Hematopoietic multipotent progenitor cell treated with erythropoietin and hydrocortisone succinate and interleukin-3 and kit ligand, for 4 days (in vitro differentiated cells): ENCODE data around the gene SLC6A11.

ENCODE experiments used
- DNase-seq: peaks from one replicate; pipeline ENCODE4 v3.0.0-alpha.2; 2015

The SLC6A11 gene

DNA sequence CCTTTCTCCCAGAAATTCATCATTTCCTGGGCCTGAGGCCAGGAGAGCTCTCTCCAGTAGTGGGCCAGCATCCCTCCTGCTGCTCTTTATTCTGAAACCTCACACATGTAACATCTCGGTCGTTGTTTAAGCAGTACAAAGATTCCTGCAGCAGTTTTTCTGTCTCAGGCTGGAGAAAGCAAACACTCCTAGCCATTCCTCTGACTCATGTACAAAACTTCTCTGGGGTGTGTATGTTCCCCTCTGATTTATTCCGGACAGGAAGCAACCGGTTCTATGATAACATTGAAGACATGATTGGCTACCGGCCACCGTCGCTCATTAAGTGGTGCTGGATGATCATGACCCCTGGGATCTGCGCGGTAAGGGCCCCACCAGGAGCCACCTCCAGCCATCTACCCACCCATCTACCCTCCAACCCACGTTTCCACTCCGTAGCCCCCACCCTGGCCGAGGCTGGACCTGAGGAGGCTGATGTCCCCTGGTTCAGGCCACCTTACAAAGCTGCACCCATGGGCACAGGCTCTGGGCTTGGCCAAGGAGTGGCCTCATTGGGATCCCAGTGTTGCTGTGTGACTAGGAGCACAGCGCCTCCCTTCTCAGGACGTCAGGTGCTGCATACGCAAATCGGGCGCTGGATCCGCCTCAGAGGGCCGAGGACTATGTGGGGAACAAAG lies 117.9 kb downstream of the SLC6A11 start:
- no peak for DNase-seq

DNA sequence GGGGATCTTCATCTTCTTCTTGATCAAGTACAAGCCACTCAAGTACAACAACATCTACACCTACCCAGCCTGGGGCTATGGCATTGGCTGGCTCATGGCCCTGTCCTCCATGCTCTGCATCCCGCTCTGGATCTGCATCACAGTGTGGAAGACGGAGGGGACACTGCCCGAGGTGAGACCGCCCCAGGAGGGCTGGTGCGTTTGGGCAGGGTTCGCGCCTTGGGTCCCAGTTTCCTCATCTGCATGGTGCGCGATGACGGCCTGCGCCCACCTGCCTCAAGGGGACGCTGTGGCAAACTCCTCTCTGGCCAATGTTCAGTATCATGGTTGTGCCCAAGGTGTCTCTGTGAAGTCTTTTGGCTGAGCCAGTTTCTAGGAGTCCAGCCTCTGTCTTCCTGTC lies 119.0 kb downstream of the SLC6A11 start:
- DNase-seq, result no peak

DNA sequence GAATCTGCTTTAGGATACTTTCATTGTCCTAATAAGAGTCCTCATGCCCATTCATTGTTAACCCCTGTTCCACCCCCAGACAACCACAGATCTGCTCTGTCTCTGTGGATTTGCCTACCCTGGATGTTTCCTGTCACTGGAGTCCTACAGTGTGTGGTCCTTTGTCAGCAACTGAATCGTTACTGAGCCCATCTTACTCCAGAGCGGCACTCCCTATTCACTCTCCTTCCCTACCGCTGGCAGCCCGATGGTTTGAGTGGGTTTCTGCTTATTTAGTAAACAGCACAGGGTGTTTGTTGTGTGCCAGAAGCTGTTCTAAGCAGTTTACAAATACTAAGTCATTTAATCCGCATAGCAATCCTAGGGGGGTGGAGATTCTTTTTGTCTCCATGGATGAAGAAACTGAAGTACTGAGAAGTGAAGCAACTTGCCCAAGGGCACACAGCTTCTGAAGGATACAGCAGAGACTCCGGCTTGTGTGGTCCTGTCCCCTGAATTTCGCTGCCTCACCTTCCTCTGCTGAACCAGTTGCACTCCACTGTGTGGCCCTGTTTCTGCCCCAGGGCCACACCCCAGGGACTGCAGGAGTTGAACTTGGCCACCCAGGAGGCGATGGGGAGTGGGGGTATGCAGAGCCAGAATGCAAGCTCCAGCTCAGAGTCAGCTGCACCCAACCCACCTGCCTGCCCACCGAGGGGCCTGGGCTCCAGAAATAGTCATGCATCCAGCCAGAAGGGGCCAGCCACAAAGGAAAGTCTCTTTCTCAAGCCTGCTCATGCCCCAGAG lies 120.0 kb downstream of the SLC6A11 start:
- no peak for DNase-seq

DNA sequence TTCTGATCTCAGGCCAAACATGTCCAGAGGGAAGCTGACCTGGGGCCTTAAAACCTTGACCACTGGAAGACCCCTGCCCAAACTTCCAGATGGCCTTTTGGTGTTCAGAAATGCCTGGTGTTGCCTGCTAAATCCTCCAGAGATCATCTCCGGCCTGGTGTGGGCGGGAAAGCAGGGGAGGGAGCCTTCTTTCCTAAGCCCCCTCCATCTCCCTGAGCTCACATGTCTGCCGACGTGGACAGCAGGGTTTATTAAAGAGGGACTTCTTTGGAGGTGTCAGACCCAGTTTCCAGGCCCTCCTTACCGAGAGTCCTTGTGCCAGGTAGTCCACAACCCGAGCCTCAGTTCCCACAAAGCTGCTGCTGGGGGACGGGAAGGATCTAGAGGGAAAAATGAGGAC lies 120.7 kb downstream of the SLC6A11 start:
- DNase-seq, result no peak

DNA sequence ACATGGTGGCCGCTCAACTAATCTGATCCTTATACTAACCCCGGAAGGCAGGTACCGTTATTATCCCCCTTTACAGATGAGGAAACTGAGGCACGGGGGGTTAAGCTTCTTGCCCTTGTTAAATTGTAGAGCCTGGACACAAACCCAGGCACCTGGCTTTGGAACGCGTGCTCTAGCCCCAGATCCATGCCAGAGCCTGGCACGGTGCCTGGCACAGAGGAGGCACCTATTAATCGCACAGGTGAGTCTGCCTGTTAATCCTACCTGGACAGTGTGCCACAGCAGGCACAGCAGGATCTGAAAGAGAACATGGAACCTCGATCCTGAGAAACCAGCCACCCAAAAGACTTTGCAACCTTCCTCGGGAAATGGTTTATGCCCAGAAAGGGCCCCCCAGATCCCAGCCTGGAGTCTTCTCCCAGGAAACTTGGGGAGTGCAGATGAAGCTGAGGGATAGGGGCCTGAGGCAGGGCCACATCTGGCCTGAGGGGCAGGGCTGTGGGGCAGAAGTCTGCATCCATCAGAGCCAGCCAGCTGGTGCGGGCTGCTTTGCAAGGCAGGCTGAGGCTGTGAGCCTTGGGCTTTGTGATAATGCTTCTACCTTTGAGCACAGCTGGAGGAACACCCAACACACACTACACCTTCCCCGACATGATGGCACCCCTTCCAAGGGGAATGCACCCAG lies 121.3 kb downstream of the SLC6A11 start:
- DNase-seq, result no peak

DNA sequence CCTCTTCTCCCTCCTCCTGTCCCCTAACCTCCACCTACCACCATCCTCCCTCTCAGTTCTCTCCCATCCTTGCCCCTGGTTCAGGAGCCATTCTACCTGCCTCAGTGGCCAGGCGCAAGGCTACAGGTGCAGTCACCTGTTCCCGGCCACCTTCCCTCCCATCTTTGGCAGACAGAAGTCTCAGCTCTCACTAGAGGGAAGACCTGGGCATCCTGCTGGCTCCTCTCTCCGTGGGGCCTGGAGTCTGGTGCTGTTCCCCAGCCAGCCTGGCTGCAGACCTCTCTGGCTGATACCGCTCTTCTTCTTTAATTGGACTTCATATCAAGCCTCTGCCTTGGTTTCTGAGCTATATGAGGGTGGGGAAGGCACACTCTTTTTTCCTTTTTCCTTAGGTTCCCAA lies 123.5 kb downstream of the SLC6A11 start:
- no peak for DNase-seq

DNA sequence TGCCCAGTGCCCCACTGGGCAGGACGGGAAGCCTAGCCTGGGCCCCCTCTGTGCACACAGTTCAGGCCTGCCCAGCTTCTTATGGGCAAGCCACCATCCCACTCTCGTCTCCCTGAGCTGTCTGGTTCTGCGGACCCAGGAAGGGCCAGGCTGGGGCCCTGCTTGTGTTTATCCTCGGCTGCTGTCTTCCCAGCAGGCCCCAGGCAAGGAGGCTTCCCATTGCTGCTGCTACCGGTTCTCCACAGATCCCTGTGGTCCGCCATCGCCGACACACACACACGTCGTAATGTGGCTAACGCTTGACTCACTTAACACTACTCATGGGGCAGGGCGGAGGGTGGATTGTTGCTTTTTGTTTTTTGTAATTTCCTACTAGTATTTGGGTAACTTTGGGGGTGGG lies 124.1 kb downstream of the SLC6A11 start:
- no peak for DNase-seq

DNA sequence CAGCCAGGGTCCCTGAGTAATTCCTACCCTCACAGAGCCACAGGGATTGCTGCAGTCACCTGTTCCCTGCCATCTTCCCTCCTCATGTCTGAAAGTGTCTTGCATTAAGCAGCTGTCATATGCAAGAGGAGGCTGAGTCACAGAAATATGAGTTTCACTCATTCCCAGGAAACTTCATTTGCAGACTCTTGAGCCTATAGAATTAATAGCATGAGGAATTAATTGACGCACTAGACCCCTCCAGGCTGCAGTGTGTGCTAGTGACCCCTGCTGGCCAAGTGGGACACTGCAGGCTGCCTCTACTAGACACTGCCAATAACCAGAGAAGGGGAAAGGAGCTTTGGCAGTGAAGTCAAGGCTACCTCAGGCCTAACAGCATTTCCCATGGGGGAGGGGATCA lies 125.9 kb downstream of the SLC6A11 start:
- peak; percentile 43 for DNase-seq

DNA sequence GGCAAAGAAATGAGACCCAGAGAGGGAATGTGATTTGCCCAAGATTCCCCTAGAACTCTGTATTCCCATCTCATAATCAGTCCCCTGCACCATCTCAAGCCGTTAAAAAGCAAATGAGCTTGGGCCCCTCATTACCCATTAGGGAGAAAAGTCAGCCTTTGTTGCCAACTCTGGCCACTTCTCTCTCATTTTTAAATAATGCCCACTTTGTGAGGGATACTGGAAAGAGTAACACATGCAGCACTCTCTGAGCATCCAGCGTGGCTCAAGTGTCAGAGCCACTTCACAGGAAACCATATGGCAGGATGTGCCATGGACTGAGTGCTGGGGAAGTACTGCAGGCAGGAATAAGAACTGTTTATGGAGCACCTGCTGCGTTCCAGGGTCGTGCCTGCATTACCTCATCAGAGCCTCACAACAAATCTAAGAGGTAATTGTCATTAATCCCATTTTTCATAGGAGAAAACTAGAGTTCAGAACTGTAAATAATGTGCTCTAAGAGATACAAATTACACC lies 126.7 kb downstream of the SLC6A11 start:
- DNase-seq, result no peak

DNA sequence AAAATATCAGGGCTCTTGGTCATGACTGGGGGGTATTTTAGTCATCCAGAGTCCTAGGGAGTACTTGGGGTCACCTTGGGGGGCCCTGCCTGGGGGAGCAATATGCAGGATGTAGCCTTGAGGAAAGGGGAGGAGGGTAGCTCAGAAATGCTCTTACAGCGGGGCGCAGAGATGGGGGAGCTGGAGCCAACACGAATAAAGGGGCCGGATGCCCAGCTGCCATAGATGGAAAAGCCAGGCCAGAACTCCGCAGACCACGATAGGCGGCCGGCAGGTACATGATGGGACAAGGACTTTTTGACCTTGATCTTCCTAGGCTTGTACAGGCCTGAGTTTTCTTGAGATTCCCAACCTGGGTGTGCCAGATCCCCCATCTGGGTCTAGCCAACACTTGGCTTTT lies 128.8 kb downstream of the SLC6A11 start:
- DNase-seq, result no peak

DNA sequence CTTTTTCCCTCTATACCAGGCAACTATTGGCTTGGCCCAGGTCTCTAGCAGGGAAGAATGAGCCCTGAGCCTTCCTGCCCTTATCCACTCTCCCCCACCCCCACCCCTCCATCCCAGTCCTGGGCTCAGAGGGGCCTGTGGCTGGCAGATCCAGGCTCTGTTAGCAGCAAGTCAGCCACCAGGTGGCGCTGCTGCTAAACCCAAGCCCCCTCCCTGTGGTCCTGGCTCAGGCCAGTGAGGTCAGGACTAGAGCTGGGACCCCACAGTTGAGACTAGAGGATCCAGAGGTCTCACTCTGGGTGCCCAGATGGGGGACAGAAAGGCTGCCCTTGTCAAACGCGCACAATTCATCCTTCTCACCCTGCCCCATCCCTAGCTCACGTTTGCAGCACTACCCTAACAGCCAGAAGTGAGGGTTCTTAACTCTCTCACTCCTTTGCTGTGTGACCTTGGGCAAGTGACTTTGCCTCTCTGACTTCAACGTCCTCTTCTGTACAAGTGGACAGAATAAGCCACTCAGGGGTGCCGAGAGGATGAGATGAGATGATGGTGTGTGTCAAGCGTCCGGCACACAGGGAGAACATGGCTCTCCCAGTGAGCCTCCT lies 129.8 kb downstream of the SLC6A11 start:
- DNase-seq, result peak; percentile 78

DNA sequence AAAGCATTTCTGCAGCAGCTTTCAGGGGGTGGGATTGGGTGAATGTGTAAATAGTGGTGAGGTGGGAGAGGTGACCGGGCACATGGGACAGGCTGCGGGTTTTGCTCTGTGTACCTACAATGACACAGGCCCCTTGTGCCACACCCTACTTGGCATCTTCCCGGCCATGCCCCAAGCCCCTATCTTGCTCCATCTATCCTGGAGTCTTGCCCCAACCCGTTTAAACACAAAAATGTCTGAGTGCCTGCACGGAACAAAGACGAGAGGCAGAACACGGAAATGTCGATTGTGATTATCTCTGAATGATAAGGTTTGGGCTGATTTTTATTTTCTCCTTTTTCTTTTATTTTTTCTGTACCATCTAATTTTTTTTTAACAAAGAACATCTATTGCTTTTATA lies 130.5 kb downstream of the SLC6A11 start:
- DNase-seq, result no peak

DNA sequence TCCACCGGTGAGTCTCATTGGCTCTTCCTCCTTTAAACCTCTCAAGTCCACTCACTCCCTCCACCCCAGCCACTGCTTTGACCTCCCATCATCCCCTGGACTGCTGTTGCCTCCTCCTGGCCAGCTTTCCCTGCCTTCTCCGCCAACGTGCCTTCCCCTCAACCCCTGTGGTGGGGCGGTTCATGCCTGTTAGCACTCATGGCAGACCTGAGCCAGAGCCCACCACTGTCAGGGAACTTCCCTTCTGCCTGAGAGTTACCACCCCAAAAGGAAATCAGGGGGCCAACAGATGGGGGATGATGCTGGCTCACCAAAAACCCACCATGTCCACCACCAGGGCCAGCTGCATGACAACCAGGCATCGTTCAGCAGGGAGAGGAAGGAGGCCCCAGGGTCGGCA lies 132.3 kb downstream of the SLC6A11 start:
- no peak for DNase-seq

DNA sequence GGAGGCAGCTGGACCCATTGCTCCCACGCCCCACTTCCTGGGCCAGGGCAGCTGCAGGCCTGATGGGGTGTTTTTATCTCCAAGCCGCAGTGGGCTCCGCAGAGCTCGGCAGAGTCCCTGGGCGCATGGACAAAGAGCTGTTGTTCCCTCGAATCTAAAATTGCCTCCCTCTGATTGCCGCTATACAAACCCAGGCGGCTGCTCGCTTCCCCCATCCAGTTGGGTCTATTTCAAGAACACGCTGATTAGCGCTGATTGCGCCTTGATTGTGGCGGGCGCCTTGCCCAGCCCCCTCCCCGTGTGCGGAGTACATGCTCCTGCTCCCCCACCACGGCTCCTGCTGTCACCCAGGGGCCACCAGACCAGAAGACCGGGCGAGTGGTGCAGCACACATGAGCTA lies 133.2 kb downstream of the SLC6A11 start:
- no peak for DNase-seq

DNA sequence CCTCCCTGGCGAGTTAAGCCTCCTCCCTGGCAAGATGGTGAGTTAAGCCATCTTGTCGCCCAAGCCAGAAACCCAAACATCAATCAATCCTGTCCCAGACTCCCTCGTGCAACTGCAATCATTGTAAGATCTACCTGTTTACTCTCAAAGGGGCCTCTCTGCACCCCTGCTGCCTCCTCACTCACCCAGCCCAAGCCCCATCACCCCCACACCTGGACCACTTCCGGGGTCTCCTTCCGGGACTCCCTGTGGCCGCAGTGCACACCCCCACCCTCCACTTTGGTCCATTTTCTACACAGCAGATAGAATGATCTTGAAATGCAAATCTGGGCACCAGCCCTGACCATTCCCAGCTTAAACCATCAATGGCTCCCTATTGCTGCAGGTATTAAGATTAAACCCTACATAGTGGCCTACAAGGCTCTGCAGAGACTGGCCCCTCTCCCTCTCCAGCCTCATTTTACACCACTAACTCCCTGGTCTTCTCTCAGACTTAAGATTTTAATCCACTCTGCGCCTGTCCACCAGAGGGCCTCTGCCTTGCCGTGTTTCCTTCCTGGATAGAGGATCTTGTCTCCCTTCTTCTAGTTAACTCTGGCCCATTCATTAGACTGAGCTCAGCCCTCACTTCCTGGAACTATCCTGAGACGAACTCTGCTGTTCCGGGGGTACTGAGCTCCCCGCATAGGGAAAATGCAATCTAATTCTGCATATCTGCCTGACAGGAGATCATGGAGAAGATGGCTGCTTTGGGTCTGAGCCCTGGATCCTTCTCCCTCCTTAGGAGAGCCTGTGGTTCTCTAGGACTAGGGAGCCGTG lies 134.7 kb downstream of the SLC6A11 start:
- DNase-seq, result peak; percentile 61

DNA sequence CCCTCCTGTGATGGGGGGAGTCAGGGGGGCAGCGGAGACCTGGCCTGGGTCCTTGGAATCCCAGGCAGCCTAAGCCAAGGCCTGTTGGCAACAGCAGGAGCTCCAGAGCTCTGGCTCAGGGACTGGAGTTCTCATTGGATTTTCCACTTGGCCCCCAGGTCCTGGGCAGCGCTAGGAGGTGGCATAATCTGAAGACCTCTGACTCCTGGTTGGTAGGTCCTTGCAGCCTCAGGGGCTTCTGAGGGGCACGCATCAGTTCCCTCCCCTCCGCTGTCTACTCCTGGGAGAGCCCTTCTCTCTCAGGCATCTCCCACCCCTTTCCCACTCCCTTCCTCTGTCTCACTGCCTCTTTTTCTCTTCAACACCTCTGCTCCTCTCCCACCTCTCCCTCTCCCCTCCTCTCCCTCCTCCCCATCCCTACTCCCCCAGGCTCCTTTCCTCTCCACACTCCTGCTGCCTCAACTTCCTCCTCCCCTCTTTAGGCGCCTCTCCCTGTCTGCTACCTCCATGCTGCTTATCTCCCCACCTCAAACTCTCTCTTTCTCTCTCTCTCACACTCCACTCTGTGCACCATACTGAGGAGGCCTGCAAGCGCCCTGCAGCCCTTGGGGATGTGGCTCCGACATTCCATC lies 135.4 kb downstream of the SLC6A11 start:
- DNase-seq, result no peak

DNA sequence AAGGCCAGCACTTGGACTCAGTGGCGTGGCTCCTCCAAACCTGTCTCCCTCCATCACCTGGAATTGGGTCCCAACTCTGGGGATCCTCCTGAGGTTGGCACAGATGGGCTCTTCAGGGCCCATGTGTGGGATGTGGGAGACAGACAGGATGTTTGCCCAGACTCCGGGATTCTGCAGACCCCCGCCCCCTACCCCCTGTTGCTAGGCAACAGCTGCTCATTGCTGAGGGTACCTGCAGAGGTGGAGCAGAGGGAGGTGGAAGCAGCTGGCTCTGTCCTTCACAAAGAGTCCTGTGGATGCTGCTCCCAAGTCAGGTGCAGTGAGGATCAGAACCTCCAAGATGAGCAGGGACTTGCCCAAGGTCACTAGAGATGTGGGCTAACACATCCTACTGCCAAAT lies 136.5 kb downstream of the SLC6A11 start:
- no peak for DNase-seq

DNA sequence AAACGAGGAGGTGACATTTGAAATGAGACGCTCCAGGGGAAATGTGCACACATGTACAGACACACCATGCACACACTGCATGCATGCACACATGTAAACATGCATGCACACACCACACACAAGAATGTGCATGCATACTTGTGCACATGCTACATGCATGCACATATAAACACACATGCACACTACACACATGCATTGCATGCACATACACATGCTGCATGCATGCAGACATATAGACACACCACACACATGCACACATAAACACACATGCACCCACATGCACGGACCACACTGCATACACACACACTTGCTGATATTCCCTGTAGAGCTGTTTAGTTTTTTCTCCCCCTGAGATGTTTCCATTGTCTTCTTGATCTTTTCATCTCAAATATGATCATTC lies 138.7 kb downstream of the SLC6A11 start:
- DNase-seq, result no peak

DNA sequence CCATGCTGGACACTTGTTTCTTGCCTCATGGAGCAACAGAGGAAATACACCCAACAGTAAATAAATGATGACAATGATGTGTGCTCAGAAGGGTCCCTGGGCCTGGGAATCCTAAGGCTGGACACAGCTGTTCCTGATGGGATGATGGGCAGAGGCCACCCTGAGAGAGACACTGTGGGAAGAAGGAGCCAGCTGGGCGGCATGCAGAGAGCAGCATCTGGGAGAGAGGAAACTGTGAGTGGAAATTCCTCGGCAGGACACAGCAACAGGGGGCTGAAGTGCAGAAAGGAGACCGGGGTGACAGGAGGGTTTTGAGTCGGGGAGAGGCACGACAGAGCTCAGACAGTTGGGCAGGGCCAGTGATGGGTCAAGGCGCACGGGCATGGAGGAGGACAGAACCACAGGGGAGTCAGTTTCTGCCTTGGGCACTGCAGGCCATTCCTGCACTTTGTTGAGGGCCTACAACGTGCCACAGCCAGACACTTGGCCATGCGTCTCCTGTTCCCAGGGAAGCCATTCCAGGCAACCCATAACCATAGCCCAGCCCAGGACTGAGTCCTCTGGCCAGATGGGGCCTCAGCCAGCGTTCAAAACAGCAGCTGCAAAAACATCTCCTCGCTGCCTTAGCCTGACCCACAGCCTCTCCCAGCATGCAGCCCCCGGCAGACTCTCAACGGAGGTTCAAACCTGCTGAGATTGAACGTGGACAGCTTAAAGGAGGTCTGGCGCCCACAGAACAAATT lies 139.9 kb downstream of the SLC6A11 start:
- DNase-seq, result no peak

DNA sequence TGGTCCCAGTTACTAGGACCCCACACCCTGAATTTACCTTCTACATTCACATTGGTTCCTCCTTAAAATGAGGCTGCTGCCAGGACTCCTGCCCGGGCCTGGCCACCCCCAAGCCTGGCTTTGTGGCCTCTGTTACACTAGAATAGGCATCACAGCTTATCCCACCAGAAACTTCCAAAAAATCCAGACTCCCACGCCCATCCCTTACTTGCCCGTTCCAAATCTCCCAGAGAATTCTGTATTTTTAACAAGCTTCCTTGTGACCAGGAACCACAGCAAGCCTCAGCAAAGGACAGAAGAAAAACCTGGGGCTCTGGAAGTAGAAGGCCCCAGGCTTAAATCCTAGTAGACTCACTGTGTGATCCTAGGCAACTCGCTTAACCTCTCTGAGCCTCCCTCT lies 140.5 kb downstream of the SLC6A11 start:
- DNase-seq, result no peak

DNA sequence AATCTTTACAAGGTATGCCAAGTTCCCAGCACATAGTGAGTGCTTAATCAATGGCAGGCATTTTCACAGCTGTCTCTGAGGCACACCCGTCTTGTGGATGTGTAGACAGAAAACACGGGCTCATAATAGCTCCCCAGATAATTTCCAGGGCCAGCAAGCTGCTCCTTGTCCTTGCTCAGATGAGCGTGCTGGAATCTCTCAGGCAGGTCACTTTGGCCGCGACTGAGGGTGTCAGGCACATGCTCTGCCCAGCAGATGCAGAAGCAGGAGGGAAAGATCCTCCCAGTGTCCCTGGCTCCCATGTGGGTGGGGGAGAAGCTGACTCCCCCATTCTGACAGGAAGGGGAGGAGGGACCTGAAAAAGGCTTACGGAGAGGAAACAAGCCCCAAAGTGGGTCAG lies 141.0 kb downstream of the SLC6A11 start:
- no peak for DNase-seq
